ENCODE data around the gene CEP192.

The CEP192 gene

DNA sequence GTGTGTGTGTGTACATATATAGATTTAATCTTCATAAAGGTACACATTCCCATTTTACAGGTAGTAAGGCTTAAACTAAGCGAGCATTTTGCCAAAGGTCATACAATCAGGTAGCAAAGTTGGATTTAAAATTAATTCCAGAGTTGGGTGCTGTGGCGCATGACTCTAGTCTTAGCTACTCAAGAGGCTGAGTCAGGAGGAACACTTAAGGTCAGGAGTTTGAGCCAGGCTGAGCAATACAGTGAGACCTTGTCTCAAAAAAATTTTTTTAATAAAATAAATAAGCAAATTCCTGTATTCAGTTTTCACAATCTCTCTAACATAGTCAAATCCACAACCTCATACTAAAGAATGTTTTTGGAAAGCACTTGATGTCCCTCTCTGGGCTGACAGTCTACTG is 115.9 kb downstream of the CEP192 start:
- no peak for DNase-seq

DNA sequence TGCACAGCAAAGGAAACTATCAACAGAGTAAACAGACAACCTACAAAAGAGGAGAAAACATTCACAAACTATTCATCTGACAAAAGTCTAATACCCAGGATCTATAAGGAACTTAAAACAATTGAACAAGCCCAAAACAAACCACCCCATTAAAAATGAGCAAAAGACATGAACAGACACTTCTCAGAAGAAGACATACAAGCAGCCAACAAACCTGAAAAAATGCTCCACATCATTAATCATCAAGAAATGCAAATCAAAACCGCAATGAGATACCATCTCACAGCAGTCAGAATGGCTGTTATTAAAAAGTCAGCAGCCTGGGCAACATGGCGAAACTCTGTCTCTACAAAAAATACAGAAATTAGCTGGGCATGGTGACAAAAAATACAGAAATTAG is 117.2 kb downstream of the CEP192 start:
- DNase-seq: no peak

DNA sequence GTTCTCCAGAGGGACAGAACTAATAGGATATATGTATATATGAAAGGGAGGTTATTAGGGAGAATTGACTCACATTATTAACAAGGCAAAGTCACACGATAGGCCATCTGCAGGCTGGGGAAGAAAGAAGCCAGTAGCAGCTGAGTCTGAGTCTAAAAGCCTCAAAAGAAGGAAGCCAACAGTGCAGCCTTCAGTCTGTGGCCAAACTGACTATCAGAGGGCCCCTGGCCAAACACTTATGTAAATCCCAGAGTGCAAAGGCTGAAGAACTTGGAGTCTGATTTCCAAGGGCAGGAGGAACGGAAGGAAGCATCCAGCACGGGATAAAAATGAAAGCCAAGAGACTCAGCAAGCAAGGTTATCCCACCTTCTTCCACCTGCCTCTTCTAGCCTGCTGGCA is 119.4 kb downstream of the CEP192 start:
- no peak for DNase-seq

DNA sequence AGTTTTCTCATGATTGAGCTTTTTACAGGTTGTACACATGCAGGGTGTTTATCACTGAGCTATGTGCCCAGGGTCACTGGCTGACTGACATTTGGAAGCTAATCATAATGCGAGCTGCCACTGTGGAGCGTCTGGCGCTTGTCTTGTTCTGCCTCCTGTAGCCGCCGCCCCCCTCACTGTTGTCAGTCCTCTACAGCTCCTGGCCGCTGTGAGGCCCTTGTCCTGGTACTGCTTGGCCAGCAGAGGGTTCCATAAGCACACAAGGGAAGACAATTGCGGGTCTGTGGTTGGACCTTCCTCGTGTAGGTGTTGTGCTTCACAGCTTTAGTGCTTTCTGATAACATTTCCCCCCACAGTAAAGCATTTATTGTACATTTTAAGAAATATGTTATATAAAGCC is 121.8 kb downstream of the CEP192 start:
- no peak for DNase-seq

DNA sequence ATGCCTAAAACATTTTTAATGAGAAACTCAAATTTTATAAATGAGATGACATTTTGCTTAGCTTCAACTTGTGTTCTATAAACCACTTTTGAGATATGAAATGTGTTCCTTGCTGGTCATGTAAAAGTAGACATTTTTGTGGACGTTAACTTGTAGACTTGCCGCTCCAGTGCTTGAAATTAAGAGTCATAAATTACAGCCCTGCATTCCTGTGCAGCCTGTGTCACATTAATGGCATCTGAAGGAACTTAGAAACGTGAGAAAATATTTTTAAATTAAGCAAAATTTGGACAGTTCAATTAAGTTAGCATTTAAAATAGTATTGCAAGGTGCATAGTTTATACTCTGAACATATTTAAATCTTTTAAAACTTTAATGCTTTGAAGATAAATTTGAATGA is 129.1 kb downstream of the CEP192 start:
- DNase-seq: no peak

DNA sequence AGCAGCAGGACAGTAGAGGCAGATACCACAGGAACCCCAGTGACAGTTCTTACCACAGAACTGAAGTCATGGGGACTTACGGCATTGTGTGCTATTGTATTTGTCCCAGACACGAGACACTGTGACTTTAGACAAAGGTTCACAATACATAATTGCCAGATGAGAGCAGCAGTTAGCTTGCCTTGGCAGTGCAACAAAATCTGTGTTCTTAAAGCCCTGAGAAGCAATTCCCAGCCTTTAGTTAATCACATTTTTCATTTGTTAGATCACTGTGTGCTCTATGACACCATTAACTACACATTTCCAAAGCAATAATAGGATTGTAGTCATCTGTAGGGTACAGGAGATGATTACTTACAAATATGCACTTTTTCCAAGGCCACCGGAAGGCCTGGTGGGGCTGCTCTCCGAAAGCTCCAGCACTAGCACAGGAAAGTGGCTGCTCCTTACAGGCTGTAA is 129.8 kb downstream of the CEP192 start:
- DNase-seq: no peak

DNA sequence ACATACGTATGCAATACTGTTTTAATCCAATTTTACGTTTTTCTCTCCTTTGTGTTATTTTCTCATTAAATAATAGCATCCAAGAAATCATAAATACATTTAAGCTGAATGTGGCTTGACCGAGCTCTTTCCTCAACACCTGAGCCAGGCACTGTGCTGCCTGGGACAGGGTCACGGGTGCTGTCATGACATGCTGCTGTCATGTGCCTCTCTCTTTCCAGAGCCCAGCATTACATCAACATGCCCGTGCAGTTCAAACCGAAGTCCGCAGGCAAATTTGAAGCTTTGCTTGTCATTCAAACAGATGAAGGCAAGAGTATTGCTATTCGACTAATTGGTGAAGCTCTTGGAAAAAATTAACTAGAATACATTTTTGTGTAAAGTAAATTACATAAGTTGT is 133.2 kb downstream of the CEP192 start:
- DNase-seq: no peak

DNA sequence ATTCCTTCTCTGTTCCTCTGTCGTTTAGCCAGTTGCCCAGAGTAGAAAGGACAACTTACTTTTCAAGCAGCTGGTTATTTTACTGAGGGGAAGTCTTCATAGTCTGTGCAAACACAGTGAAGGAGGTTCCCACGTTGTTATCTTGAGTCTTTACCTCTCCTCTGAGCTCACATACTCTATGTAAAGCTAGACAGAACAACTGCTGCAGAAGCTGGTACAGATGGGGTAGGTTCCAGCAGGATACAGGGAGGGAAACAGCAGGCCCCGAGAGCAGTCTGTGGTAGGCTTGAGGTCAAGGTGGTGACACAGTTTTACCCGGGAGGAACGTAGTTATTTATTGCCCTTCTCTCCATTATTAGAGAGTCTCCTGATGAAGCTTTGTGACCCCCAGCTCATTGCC is 134.0 kb downstream of the CEP192 start:
- no peak for DNase-seq

DNA sequence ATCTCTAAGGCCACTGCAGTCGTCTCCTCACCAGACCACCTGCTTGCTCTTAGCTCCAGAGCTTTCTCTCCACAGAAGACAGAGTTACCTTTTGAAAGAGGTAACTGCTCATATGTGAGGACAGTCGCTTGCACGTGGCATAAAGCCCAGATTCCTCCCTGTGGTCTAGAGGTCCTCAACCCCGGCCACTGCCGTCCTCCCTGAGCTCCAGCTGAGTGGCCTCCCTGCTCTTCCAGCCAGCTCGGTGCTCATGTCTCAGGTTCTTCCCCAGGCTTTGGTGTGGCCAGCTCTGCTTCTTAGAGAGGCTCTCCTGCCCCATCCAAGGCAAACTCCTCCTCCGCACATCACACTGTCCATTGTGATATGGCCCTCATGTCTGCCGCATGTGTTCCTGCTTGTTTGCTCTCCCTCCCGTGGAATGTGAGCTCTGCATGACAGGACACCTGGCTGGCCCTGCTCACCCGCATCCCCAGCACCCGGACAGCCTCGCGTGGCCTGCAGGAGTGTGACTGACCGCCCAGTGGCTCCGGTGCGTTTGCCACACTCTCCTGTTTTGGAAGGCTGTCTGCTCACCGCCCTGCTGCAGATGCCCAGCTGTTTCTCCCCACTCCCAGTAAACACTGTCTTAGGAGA is 135.9 kb downstream of the CEP192 start:
- DNase-seq: no peak

DNA sequence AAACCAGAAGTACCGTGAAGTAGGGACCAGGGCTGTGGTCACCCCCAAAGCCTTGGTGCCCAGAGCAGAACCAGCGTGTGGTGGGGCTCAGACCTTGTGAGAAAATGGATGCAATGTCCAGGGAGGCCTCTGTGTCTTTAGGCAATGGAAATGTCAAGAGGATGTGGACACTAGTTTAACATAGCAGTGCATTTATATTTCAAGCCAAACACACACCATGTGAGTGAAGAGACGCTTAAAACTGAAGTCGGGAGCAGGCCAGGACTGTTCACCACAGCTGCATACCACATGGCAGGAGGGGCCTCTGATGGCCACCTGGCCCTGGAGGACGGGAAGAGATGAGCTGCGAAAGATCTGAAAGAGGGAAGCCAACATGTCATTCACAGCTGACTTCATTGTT is 140.1 kb downstream of the CEP192 start:
- no peak for DNase-seq

DNA sequence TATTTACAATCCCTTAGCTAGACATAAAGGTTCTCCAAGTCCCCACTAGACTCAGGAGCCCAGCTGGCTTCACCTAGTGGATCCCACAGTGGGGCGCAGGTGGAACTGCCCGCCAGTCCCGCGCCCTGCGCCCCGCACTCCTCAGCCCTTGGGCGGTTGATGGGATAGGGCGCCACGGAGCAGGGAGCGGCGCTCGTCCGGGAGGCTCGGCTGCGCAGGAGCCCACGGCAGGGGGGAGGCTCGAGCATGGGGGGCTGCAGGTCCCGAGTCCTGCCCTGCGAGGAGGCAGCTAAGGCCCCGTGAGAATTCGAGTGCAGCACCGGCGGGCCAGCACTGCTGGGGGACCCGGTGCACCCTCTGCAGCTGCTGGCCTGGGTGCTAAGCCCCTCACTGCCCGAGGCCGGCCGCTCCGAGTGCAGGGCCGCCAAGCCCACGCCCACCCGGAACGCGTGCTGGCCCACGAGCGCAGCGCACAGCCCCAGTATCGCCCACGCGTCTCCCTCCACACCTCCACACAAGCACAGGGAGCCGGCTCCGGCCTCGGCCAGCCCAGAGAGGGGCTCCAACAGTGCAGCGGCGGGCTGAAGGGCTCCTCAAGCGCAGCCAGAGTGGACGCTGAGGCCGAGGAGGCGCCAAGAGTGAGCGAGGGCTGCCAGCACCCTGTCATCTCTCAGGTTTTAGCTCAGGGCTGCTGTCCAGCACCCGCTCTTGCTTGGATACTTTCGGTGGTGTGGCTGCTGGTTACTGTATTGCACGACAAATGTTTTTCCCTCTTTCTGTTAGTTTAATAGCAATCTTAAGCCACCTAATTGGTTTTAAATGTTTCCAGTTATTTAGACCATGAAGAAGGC is 143.6 kb downstream of the CEP192 start:
- DNase-seq: no peak

DNA sequence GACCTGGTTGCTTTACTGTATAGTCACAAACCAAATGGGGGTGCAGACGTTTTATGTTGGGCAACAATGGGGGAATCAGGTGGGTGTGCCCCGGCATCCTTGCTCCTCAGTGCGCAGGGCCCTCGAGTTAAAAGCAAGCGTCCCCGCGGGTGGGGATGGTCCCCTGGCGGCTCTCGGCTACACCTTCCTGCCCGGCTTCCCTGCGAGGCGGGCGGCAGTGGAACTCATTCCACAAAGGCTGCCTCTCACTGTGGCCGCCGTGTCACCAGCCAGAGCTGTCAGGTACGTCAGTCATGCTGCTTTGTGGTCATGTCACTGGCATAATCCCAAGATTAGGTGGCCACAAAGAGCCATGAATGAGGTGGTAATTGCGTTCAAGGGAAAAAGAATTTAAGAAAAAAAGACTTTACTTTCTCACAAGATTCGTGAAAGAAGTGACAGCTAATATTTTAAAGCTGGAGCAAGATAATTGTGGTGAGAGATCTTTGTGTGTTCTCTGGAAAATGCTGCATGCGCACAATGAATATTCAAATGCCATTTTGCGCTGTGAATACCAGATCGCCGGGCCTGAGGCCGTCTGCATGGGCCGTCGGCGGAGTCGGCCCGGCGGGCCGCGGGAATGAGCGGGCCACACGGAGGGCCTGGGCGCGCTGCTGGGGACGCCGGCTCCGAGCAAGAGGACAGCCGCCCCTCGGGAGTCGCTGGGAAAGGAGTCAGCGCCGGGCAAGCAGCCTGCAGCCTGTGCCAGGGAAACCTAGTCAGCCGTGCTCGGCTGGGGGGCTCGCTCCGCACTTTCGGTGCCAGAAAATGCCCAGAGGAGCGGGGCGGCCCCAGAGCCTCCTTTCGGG is 145.1 kb downstream of the CEP192 start:
- peak; percentile 26 for DNase-seq

DNA sequence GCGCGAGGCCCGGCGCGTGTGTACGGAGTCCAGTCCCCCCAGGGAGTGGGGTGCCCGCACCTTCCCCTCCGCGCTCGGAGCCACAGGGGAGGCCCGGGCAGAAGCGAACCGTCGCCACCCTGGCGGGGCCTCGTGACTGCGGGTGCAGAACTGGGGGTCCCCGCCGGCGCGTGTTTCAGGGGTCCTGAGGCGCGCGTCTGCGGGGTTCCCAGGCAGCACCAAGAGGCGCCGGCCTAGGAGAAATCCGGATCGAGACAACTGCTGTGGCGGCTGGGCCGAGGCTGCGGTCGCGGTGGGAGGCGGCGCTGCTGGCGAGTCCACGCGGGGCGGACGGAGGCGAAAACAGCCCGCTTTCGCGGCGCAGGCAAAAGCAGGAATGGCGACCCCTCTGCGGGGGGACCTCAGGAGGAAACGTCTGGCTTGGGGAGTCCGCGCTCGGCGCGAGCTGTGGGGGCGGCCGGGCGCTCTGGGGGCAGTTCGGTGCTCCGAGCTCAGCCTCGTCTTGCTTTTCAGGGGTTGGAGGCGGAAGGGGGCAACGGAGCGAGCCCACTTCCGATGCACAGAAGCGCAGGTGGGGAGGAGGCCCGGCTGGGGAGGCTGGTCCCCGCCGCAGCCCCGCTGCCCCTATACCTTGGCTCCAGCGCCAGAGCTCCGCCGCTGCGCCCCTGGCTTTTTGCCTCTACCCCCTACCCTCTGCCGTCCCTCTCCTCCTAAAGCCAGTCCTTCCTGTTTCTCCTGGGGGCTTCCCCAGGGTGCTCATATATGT is 145.9 kb downstream of the CEP192 start:
- DNase-seq: no peak

DNA sequence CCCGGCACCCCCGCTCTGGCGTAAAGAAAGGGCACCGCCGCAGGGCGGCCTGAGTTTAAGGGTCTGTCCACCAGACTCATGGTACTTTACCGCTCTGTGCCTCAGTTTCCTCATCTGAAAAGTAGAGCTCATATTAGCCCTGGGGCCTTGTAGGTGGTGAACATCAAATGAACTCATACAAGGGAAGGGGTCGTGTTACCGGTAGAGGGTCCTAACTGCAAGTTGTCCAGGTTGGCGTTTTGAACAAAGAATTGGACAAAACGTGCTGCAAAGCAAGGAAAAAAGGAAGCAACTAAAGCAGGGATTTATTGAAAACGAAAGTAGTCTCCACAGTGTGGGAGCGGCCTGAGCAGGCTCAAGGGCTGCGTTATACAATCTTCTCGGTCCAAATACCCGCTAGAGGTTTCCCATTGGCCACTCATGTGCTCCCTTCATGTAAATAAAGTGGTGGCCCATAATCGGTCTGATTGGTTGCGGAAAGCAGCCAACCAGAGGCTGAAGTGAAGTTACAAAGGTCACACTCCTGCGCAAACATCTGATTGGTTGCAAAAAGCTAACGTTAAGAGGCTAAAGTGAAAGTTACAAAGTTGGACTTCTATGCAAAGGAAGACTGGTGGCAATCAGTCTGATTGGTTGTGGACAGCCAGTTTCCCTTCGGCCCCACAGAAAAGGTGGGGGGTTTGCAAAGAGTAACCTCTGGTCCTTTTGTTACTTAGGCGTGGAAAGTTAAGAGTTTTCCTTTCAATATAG is 146.7 kb downstream of the CEP192 start:
- no peak for DNase-seq

DNA sequence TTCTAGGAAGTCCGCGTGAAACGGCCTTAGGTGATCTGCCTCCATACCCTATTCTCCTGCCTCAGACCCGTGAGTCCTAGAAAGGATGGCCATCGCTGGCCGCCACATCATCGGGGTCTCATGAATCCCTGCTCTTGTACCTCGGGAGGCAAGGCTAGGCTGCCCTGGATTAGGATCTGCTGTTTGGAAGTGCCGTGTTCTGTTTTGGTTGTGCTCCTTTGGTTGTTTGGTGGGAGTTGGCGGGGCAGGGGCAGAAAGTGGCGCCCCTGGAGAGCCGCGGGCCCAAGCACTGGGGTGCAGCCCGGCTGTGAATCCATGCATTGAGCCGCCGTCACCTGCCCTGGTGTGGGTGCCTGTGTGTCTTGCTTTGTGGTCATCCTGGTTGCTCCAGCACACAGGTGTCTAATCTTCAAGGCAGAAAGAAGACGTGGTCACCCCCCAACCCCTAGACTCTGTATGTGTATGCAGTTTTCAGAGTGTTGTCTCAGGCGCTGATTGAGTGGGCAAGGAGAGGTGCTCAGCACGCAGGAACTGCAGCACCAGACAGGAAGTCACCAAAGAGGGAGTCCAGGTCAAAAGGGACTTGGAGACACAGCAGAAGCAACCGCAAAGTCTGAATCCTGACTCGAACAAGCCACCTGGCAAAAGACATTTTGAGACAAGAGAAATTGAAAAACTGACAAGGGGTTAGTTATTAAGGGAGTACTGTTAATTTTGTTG is 147.4 kb downstream of the CEP192 start:
- no peak for DNase-seq

DNA sequence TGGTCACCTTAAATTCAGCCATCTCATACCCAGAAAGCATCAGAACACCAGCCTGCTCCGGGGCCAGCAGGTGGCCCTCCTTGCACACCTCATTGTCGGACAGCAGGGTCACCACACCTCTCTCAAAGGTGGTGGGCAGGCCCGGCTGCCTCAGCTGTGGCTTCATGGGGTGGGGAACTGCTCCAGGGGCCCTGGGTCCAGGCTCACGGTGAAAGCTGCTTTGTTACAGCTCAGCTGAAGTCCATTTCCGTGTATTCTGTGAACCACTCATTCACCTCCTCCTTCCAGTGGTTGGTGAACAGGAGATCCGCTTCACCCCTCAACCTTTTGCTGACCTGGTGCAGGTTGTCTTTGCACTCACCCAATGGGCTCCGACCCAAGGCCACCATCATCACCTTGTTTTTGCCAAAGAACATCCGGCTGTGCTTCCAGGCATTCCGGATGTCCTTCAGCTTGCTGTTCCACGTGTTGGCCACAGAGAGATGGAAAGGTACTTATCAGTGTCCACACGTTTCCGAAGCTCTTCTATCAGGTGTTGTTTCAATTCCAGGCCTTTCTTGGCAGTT is 148.8 kb downstream of the CEP192 start:
- DNase-seq: no peak

DNA sequence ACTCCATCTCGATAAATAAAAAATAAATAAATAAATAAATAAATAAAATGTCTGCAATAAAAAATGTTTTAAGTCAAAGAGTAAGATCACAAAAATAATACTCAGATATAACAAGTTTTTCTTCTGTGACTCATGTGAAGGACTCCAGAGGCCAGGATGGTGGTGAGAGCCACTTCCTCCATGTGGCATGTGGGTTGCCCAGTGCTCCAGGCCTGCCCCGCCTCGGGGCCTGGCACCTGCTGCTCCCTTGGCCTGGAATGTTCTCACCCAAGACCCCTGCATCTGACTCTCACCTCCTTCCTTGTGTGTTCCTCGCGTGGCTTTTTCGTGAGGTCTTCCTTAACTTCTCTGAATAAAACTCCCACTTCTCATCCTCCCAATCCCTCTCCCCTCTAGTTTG is 150.0 kb downstream of the CEP192 start:
- no peak for DNase-seq

DNA sequence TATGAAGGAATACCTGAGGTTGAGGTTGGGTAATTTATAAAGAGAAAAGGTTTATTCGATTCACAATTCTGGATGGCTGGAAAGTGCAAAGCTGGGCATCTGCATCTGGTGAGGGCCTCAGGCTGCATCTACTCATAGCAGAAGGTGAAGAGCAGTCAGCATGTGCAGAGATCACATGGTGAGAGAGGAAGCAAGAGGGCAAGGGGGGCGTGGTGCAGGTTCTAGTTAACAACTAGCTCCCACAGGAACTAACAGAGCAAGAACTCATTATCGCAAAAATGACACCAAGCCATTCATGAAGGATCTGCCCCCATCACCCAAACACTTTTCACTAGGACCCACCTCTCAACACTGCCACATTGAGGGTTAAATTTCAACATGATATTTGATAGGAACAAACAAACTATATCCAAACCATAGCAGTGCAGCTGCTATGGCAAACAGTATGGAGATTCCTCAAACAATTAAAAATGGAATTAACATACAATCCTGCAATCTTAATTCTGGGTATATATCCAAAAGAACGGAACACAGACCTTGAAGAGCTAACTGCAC is 154.6 kb downstream of the CEP192 start:
- no peak for DNase-seq

DNA sequence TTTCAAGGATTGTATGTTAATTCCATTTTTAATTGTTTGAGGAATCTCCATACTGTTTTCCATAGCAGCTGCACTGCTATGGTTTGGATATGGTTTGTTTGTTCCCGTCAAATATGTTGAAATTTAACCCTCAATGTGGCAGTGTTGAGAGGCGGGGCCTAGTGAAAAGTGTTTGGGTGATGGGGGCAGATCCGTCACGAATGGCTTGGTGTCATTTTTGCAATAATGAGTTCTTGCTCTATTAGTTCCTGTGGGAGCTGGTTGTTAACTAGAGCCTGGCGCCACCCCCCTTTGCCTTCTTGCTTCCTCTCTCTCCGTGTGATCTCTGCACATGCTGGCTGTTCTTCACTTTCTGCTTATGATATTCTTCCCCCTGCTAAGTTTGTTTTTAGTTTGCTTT is 156.0 kb downstream of the CEP192 start:
- no peak for DNase-seq

DNA sequence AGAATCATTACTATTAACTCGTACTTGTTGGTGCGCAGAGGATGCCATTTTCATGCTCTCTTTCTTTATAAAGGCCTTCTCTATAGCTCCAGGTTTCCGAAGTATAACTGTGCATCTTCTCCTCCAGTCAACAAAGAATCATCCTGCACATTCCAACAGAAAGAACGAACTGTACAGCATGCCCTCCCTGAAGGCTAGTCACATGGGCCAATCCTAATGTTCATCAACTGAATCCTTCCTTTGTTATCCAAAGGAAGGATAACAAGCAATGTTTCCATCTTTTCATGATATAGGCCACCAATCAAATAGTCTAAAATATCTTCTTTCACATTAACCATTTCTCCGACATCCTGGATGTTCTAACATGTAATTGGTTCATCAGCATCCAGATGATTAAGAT is 160.5 kb downstream of the CEP192 start:
- DNase-seq: no peak

DNA sequence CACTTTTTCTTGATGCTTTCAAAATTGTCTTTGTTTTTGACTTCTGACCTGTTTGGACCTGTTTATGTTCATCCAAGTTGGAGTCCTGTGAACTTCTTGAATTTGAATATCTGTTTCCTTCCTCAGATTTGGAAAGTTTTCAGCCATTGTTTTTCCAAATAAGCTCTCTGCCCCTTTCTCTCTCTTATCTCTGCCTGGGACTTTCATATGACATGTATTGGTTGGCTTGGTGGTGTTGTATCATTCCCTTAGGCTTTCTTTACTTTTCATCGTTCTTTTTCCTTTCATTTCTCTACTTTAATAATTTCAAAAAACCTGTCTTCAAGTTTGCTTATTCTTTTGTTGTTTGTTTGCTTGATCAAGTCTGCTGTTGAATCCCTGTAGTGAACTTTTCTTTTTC is 167.3 kb downstream of the CEP192 start:
- DNase-seq: no peak

Data from NCI-H1105 (cell line).